Measurements from ENCODE around the gene CLN6. TPM values are rescaled to one million over a fixed set of nuclear protein-coding genes. Genes with fewer than 3 reads are reported as not detected.
"Not testable (repeated sequence)": the region's sequence is repeated elsewhere in the genome, so short reads cannot be mapped to it uniquely, and the experiment has no call there.

The CLN6 gene
- polyA plus RNA-seq, 10 donors, result 14.0 to 19.6 (median 16.7) TPM

- no peak for DNase-seq
Observed at GRCh38 chr15:68258692-68259091, 29.2 kb upstream of the CLN6 start.

- DNase-seq, result peak; percentile 76 to 91 (median 78)
Observed at GRCh38 chr15:68256675-68257450, 27.3 kb upstream of the CLN6 start.

GRCh38 chr15:68252925-68253534 is 23.5 kb upstream of the CLN6 start:
- DNase-seq, result peak; percentile 66 to 82 (median 69)

- no peak for DNase-seq
Observed at GRCh38 chr15:68249058-68249713, 19.7 kb upstream of the CLN6 start.

GRCh38 chr15:68244235-68244634 is 14.7 kb upstream of the CLN6 start:
- DNase-seq, result no peak

- no peak for DNase-seq
Observed at GRCh38 chr15:68241088-68241935, 11.8 kb upstream of the CLN6 start.

- no peak for DNase-seq
Observed at GRCh38 chr15:68239025-68239424, 9.5 kb upstream of the CLN6 start.

- no peak for DNase-seq
Observed at GRCh38 chr15:68235022-68235421, 5.5 kb upstream of the CLN6 start.

GRCh38 chr15:68234520-68234919 is 5.0 kb upstream of the CLN6 start:
- not testable (repeated sequence) for DNase-seq

GRCh38 chr15:68234060-68234459 is 4.5 kb upstream of the CLN6 start:
- no peak for DNase-seq

GRCh38 chr15:68232937-68233336 is 3.4 kb upstream of the CLN6 start:
- no peak for DNase-seq

- DNase-seq, result no peak
Observed at GRCh38 chr15:68232449-68232848, 2.9 kb upstream of the CLN6 start.

- DNase-seq, result no peak
Observed at GRCh38 chr15:68231102-68231818, 1.7 kb upstream of the CLN6 start.

- peak in 1 of 3 donors; percentile 18 for DNase-seq
Observed at GRCh38 chr15:68230157-68231100, 901 bp upstream of the CLN6 start.

GRCh38 chr15:68228971-68229385 is 550 bp downstream of the CLN6 start:
- DNase-seq, result no peak

GRCh38 chr15:68228143-68228970 is 1.2 kb downstream of the CLN6 start:
- DNase-seq, result peak in 1 of 3 donors; percentile 39

GRCh38 chr15:68227643-68228142 is 1.8 kb downstream of the CLN6 start:
- DNase-seq, result no peak

- DNase-seq, result not testable (repeated sequence)
Observed at GRCh38 chr15:68225442-68225841, 4.1 kb downstream of the CLN6 start.
